Liver (tissue), 3 donors: ENCODE measurements around the gene PCDHB3.
"Not testable (repeated sequence)": the region's sequence is repeated elsewhere in the genome, so short reads cannot be mapped to it uniquely, and the experiment has no call there.

ENCODE experiments used
- EGR1 ChIP-seq, 2 donors: IDR thresholded peaks; 2 replicates each; pipeline ENCODE4 v1.6.1; 2016 to 2018; ENCODE audit warnings: antibody characterized with exemption in 2 of 2, low read depth in 2 of 2
- FOXA1 ChIP-seq: IDR thresholded peaks from 2 replicates; pipeline ENCODE4 v1.6.1; 2016; ENCODE audit warnings: antibody characterized with exemption
- GABPA ChIP-seq, 2 donors: IDR thresholded peaks in 1 of 2; conservative IDR thresholded peaks in 1 of 2; 2 replicates each; pipeline ENCODE4 v1.6.1; 2016; ENCODE audit warnings: antibody characterized with exemption in 2 of 2, mild to moderate bottlenecking in 1 of 2, moderate library complexity in 1 of 2
- HNF4G ChIP-seq: IDR thresholded peaks from 2 replicates; pipeline ENCODE4 v1.6.1; 2016; ENCODE audit warnings: antibody characterized with exemption
- JUND ChIP-seq, 2 donors: IDR thresholded peaks; 2 replicates each; pipeline ENCODE4 v1.6.1; 2016; ENCODE audit warnings: antibody characterized with exemption in 2 of 2
- NR2F2 ChIP-seq: IDR thresholded peaks from 2 replicates; pipeline ENCODE4 v1.6.1; 2016; ENCODE audit warnings: antibody characterized with exemption
- RAD21 ChIP-seq, 2 donors: IDR thresholded peaks; 2 replicates each; pipeline ENCODE4 v1.6.1; 2016; ENCODE audit warnings: antibody characterized with exemption in 2 of 2, mild to moderate bottlenecking in 2 of 2
- RXRA ChIP-seq, 2 donors: IDR thresholded peaks; 2 replicates each; pipeline ENCODE4 v1.6.1; 2017 to 2018; ENCODE audit warnings: antibody characterized with exemption in 2 of 2, mild to moderate bottlenecking in 1 of 2
- TAF1 ChIP-seq: conservative IDR thresholded peaks from 2 replicates; pipeline ENCODE4 v1.6.1; 2016; ENCODE audit warnings: antibody characterized with exemption, mild to moderate bottlenecking
- YY1 ChIP-seq: IDR thresholded peaks from 2 replicates; pipeline ENCODE4 v1.6.1; 2016; ENCODE audit warnings: antibody characterized with exemption, mild to moderate bottlenecking
- TF ChIP-seq, protein P1 (sequence below): fragments of 150-350 bp; IDR thresholded peaks from 2 replicates; pipeline ENCODE4 v1.5.1; 2017; ENCODE audit warnings: improper control_type of control experiment, low read depth, low read length; ENCODE audit not compliant: missing input control
- TF ChIP-seq, protein P2 (sequence below): IDR thresholded peaks from 2 replicates; pipeline ENCODE4 v1.6.1; 2016; ENCODE audit warnings: antibody characterized with exemption
- TF ChIP-seq, protein P3 (sequence below): IDR thresholded peaks from 2 replicates; pipeline ENCODE4 v1.6.1; 2016; ENCODE audit warnings: antibody characterized with exemption, mild to moderate bottlenecking
- TF ChIP-seq, protein P4 (sequence below): IDR thresholded peaks from 2 replicates; pipeline ENCODE4 v1.6.1; 2016; ENCODE audit warnings: antibody characterized with exemption
- donor health status: healthy.
- donor health status: healthy.

DNA sequence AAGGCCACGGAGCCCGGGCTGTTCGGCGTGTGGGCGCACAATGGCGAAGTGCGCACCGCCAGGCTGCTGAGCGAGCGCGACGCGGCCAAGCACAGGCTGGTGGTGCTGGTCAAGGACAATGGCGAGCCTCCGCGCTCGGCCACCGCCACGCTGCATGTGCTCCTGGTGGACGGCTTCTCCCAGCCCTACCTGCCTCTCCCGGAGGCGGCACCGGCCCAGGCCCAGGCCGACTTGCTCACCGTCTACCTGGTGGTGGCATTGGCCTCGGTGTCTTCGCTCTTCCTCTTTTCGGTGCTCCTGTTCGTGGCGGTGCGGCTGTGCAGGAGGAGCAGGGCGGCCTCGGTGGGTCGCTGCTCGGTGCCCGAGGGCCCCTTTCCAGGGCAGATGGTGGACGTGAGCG lies 2.2 kb downstream of the PCDHB3 start:
- TF ChIP-seq, protein P1, sequence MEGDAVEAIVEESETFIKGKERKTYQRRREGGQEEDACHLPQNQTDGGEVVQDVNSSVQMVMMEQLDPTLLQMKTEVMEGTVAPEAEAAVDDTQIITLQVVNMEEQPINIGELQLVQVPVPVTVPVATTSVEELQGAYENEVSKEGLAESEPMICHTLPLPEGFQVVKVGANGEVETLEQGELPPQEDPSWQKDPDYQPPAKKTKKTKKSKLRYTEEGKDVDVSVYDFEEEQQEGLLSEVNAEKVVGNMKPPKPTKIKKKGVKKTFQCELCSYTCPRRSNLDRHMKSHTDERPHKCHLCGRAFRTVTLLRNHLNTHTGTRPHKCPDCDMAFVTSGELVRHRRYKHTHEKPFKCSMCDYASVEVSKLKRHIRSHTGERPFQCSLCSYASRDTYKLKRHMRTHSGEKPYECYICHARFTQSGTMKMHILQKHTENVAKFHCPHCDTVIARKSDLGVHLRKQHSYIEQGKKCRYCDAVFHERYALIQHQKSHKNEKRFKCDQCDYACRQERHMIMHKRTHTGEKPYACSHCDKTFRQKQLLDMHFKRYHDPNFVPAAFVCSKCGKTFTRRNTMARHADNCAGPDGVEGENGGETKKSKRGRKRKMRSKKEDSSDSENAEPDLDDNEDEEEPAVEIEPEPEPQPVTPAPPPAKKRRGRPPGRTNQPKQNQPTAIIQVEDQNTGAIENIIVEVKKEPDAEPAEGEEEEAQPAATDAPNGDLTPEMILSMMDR = not testable (repeated sequence)
- TF ChIP-seq, protein P2, sequence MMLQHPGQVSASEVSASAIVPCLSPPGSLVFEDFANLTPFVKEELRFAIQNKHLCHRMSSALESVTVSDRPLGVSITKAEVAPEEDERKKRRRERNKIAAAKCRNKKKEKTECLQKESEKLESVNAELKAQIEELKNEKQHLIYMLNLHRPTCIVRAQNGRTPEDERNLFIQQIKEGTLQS = not testable (repeated sequence)
- not testable (repeated sequence) for TF ChIP-seq RXRA (IDR thresholded peaks at IDR 0.05); EGR1 (IDR thresholded peaks at IDR 0.05; ENCODE audit: low read depth in 2 of 2); FOXA1; GABPA (IDR thresholded peaks at IDR 0.05 in 1 of 2, conservative IDR thresholded peaks at IDR 0.05 in 1 of 2); YY1; HNF4G; TAF1; JUND (IDR thresholded peaks at IDR 0.05); NR2F2; RAD21 (IDR thresholded peaks at IDR 0.05)
- TF ChIP-seq, protein P3, sequence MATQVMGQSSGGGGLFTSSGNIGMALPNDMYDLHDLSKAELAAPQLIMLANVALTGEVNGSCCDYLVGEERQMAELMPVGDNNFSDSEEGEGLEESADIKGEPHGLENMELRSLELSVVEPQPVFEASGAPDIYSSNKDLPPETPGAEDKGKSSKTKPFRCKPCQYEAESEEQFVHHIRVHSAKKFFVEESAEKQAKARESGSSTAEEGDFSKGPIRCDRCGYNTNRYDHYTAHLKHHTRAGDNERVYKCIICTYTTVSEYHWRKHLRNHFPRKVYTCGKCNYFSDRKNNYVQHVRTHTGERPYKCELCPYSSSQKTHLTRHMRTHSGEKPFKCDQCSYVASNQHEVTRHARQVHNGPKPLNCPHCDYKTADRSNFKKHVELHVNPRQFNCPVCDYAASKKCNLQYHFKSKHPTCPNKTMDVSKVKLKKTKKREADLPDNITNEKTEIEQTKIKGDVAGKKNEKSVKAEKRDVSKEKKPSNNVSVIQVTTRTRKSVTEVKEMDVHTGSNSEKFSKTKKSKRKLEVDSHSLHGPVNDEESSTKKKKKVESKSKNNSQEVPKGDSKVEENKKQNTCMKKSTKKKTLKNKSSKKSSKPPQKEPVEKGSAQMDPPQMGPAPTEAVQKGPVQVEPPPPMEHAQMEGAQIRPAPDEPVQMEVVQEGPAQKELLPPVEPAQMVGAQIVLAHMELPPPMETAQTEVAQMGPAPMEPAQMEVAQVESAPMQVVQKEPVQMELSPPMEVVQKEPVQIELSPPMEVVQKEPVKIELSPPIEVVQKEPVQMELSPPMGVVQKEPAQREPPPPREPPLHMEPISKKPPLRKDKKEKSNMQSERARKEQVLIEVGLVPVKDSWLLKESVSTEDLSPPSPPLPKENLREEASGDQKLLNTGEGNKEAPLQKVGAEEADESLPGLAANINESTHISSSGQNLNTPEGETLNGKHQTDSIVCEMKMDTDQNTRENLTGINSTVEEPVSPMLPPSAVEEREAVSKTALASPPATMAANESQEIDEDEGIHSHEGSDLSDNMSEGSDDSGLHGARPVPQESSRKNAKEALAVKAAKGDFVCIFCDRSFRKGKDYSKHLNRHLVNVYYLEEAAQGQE = not testable (repeated sequence)
- TF ChIP-seq, protein P4, sequence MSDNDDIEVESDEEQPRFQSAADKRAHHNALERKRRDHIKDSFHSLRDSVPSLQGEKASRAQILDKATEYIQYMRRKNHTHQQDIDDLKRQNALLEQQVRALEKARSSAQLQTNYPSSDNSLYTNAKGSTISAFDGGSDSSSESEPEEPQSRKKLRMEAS = not testable (repeated sequence)
